Spleen (tissue), 7 donors: ENCODE measurements around the gene RAPH1.
A peak's percentile ranks its signal among the peaks of the same experiment; 100 is the strongest.

Source experiments
- POLR2A ChIP-seq, 3 donors: fragments of 450-650 bp; IDR thresholded peaks; one replicate each; pipeline ENCODE4 v1.5.1; 2017; ENCODE audit warnings: antibody characterized with exemption in 3 of 3, mild to moderate bottlenecking in 1 of 3
- POLR2AphosphoS5 ChIP-seq, 3 donors: sonication (generic); formaldehyde crosslinking; IDR thresholded peaks; one replicate each; pipeline ENCODE4 v1.5.1; 2017; ENCODE audit warnings: antibody characterized with exemption in 3 of 3
- TF ChIP-seq, protein P1 (sequence below), 11 experiments: fragments of 200-600 bp in 7 of 11; fragments of 450-650 bp in 4 of 11; sonication (generic) in 4 of 11; IDR thresholded peaks in 8 of 11; conservative IDR thresholded peaks in 3 of 11; 1 replicate in 7 of 11; 2 replicates in 4 of 11; pipeline versions ENCODE4 v1.4.0 to v1.8.0; 2016 to 2021; ENCODE audit warnings: antibody characterized with exemption in 11 of 11, inconsistent platforms in 4 of 11, mild to moderate bottlenecking in 1 of 11
- donor health status: DM: no; HTN: no; CAD: no; lungs with moderate emphysema.
- donor health status: DM: no; HTN: no; CAD: no.
- donor health status: DM: no; HTN: no; CAD: no.

GRCh38 chr2:203412546-203413331 is 122.4 kb downstream of the RAPH1 start:
- TF ChIP-seq, protein P1, sequence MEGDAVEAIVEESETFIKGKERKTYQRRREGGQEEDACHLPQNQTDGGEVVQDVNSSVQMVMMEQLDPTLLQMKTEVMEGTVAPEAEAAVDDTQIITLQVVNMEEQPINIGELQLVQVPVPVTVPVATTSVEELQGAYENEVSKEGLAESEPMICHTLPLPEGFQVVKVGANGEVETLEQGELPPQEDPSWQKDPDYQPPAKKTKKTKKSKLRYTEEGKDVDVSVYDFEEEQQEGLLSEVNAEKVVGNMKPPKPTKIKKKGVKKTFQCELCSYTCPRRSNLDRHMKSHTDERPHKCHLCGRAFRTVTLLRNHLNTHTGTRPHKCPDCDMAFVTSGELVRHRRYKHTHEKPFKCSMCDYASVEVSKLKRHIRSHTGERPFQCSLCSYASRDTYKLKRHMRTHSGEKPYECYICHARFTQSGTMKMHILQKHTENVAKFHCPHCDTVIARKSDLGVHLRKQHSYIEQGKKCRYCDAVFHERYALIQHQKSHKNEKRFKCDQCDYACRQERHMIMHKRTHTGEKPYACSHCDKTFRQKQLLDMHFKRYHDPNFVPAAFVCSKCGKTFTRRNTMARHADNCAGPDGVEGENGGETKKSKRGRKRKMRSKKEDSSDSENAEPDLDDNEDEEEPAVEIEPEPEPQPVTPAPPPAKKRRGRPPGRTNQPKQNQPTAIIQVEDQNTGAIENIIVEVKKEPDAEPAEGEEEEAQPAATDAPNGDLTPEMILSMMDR (IDR thresholded peaks at IDR 0.05 in 8 of 11, conservative IDR thresholded peaks at IDR 0.05 in 3 of 11), result no peak
- no peak for TF ChIP-seq POLR2A (IDR thresholded peaks at IDR 0.05)
- TF ChIP-seq POLR2AphosphoS5 (IDR thresholded peaks at IDR 0.05), result peak in 1 of 3 donors; percentile 58
